ENCODE results near the gene ASTN2.

The ASTN2 gene

DNA sequence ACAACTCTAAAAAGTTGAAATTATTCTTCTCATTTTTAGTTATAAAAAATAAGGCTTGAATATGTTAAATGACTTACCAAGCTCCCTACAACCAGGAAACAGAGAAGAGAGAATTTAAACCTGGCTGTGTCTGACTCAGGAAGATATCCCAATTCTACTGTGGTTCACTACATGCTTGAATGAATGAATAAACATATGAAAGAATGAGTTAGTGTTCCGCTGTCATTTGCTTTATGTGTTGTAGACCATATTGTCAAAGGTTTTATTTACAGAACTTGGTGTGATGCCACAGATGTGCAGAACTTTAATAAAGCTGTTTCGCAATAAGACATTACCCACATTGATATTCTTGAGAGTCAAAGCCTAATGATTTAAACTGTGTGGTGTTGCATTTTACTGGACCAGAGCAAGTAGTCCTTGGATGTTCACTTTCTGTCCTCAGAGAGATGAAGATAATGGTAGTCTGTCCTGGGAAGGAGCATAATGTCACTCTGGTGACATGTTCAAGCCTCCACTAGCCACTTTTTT, 414.6 kb downstream of the ASTN2 start:
- no peaks in the 10 kb centered on the region for H3K27me3 ChIP-seq (ENCODE audit: insufficient read depth, low read length)
- H3K9me3 ChIP-seq (ENCODE audit: low read length) = no peaks in the 10 kb centered on the region

DNA sequence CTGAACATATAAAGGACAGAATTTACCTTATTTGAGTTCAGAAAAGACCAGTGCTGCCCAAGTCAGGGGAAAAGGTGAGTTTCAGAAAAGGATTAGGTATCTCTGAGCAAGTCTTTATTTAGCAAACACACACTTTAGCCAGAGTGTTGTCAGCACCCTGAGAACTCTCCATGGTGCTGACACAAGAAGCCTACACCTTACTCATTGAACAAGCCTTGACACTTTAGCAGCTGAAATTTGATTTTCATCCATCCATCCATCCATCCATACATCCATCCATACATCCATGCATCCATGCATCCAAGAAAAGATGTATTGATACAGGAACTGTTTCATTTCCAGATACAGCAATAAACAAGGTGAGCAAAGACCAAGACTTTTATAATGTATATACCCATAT, 416.6 kb downstream of the ASTN2 start:
- Histone ChIP-seq H4K20me1 (ENCODE audit: insufficient read depth, low read length) (no peaks in the 10 kb centered on the region), H3K9me2 (ENCODE audit: low read depth, low read length) (no peaks in the 10 kb centered on the region), H3K27me3 (ENCODE audit: insufficient read depth, low read length) (no peaks in the 10 kb centered on the region), H3K79me2 (ENCODE audit: insufficient read depth, low read length) (no peaks in the 10 kb centered on the region), H3K9ac (ENCODE audit: low read length) (no peak overlapping the region), H3F3A (ENCODE audit: insufficient read depth, low read length) (no peaks in the 10 kb centered on the region), H3K4me1 (ENCODE audit: insufficient read depth, low read length, severe bottlenecking) (no peaks in the 10 kb centered on the region), H3K9me3 (ENCODE audit: low read length) (no peaks in the 10 kb centered on the region), H3K36me3 (ENCODE audit: insufficient read depth, low read length) (no peaks in the 10 kb centered on the region), H3K4me2 (ENCODE audit: low read length) (no peak overlapping the region), H2AFZ (ENCODE audit: low read length) (no peak overlapping the region), H3K27ac (ENCODE audit: low read depth, low read length, poor library complexity, severe bottlenecking) (no peak overlapping the region), H3K4me3 (ENCODE audit: low read depth, low read length, poor library complexity, severe bottlenecking) (no peak overlapping the region)
- TF ChIP-seq, protein P1, sequence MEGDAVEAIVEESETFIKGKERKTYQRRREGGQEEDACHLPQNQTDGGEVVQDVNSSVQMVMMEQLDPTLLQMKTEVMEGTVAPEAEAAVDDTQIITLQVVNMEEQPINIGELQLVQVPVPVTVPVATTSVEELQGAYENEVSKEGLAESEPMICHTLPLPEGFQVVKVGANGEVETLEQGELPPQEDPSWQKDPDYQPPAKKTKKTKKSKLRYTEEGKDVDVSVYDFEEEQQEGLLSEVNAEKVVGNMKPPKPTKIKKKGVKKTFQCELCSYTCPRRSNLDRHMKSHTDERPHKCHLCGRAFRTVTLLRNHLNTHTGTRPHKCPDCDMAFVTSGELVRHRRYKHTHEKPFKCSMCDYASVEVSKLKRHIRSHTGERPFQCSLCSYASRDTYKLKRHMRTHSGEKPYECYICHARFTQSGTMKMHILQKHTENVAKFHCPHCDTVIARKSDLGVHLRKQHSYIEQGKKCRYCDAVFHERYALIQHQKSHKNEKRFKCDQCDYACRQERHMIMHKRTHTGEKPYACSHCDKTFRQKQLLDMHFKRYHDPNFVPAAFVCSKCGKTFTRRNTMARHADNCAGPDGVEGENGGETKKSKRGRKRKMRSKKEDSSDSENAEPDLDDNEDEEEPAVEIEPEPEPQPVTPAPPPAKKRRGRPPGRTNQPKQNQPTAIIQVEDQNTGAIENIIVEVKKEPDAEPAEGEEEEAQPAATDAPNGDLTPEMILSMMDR (IDR thresholded peaks at IDR 0.05; ENCODE audit: low read length) = no peak
- no peak for TF ChIP-seq EZH2 (IDR thresholded peaks at IDR 0.05; ENCODE audit: borderline replicate concordance, low read length)

More for the DNA sequence above, 414.6 kb downstream of the ASTN2 start:
- H3K4me2 ChIP-seq (ENCODE audit: low read length) = no peak overlapping the region
- no peaks in the 10 kb centered on the region for H3F3A ChIP-seq (ENCODE audit: insufficient read depth, low read length)
- no peaks in the 10 kb centered on the region for H3K9me2 ChIP-seq (ENCODE audit: low read depth, low read length)
- no peak overlapping the region for H2AFZ ChIP-seq (ENCODE audit: low read length)
- H3K4me1 ChIP-seq (ENCODE audit: insufficient read depth, low read length, severe bottlenecking) = no peaks in the 10 kb centered on the region
- H4K20me1 ChIP-seq (ENCODE audit: insufficient read depth, low read length) = no peaks in the 10 kb centered on the region
- H3K36me3 ChIP-seq (ENCODE audit: insufficient read depth, low read length) = no peaks in the 10 kb centered on the region
- no peak overlapping the region for H3K9ac ChIP-seq (ENCODE audit: low read length)
- TF ChIP-seq, protein P1 (IDR thresholded peaks at IDR 0.05; ENCODE audit: low read length) = no peak
- TF ChIP-seq EZH2 (IDR thresholded peaks at IDR 0.05; ENCODE audit: borderline replicate concordance, low read length) = no peak
- no peak overlapping the region for H3K4me3 ChIP-seq (ENCODE audit: low read depth, low read length, poor library complexity, severe bottlenecking)
- H3K27ac ChIP-seq (ENCODE audit: low read depth, low read length, poor library complexity, severe bottlenecking) = no peak overlapping the region
- H3K79me2 ChIP-seq (ENCODE audit: insufficient read depth, low read length) = no peaks in the 10 kb centered on the region

DNA sequence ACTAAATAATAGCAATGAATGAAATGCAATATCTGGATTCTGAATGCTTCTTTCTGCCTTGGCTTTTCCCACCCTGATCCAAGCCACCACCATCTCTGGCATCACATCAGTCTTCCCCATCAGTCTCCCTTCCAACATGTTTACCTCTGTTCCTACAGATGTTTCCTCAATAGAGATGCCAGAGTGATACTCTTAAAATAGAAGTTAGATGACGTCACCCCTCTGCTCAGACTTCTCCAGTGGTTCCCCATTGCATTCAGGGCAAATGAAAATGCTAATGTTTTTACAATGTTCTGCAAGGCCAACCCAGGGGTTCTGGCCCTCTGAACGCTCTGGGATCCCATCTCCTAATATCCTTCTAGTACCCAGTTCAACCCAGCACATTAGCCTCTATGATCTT, 422.0 kb downstream of the ASTN2 start:
- Histone ChIP-seq H4K20me1 (ENCODE audit: insufficient read depth, low read length) (no peaks in the 10 kb centered on the region), H3K79me2 (ENCODE audit: insufficient read depth, low read length) (no peaks in the 10 kb centered on the region), H3K9me3 (ENCODE audit: low read length) (no peaks in the 10 kb centered on the region), H3K4me2 (ENCODE audit: low read length) (no peak overlapping the region), H2AFZ (ENCODE audit: low read length) (no peak overlapping the region), H3K9ac (ENCODE audit: low read length) (no peak overlapping the region), H3K4me3 (ENCODE audit: low read depth, low read length, poor library complexity, severe bottlenecking) (no peak overlapping the region), H3F3A (ENCODE audit: insufficient read depth, low read length) (no peaks in the 10 kb centered on the region), H3K27ac (ENCODE audit: low read depth, low read length, poor library complexity, severe bottlenecking) (no peak overlapping the region), H3K9me2 (ENCODE audit: low read depth, low read length) (no peaks in the 10 kb centered on the region), H3K36me3 (ENCODE audit: insufficient read depth, low read length) (no peaks in the 10 kb centered on the region), H3K27me3 (ENCODE audit: insufficient read depth, low read length) (no peaks in the 10 kb centered on the region), H3K4me1 (ENCODE audit: insufficient read depth, low read length, severe bottlenecking) (no peaks in the 10 kb centered on the region)
- TF ChIP-seq EZH2 (IDR thresholded peaks at IDR 0.05; ENCODE audit: borderline replicate concordance, low read length) = no peak
- TF ChIP-seq, protein P1 (IDR thresholded peaks at IDR 0.05; ENCODE audit: low read length) = no peak

Measured in OCI-LY1 (cell line).